ENCODE results near the gene CPVL.

The CPVL gene

GRCh38 chr7:29090151-29090805 is 56.1 kb downstream of the CPVL start:
- DNase-seq, result no peak

- no peak for DNase-seq
These were observed 58.5 kb downstream of the CPVL start for GRCh38 chr7:29087840-29088170.

GRCh38 chr7:29086545-29086944 is 59.8 kb downstream of the CPVL start:
- DNase-seq, result no peak

- DNase-seq, result no peak
These were observed 61.5 kb downstream of the CPVL start for GRCh38 chr7:29084832-29085231.

GRCh38 chr7:29080803-29081202 is 65.5 kb downstream of the CPVL start:
- DNase-seq, result no peak

- no peak for DNase-seq
These were observed 67.8 kb downstream of the CPVL start for GRCh38 chr7:29078311-29079260.

GRCh38 chr7:29077854-29078253 is 68.5 kb downstream of the CPVL start:
- no peak for DNase-seq

GRCh38 chr7:29077176-29077575 is 69.2 kb downstream of the CPVL start:
- DNase-seq, result no peak

- DNase-seq, result no peak
These were observed 69.7 kb downstream of the CPVL start for GRCh38 chr7:29076631-29077030.

- no peak for DNase-seq
These were observed 70.7 kb downstream of the CPVL start for GRCh38 chr7:29075606-29076005.

- DNase-seq, result no peak
These were observed 75.0 kb downstream of the CPVL start for GRCh38 chr7:29071203-29071874.

GRCh38 chr7:29066641-29067040 is 79.7 kb downstream of the CPVL start:
- no peak for DNase-seq

- DNase-seq, result no peak
These were observed 81.0 kb downstream of the CPVL start for GRCh38 chr7:29065181-29065857.

GRCh38 chr7:29063872-29064271 is 82.5 kb downstream of the CPVL start:
- DNase-seq, result no peak

- DNase-seq, result no peak
These were observed 83.1 kb downstream of the CPVL start for GRCh38 chr7:29063236-29063635.

GRCh38 chr7:29053105-29053872 is 93.0 kb downstream of the CPVL start:
- no peak for DNase-seq

- no peak for DNase-seq
These were observed 99.4 kb downstream of the CPVL start for GRCh38 chr7:29046978-29047377.

- no peak for DNase-seq
These were observed 100.9 kb downstream of the CPVL start for GRCh38 chr7:29045258-29046086.

GRCh38 chr7:29044554-29044953 is 101.8 kb downstream of the CPVL start:
- no peak for DNase-seq

- DNase-seq, result no peak
These were observed 102.8 kb downstream of the CPVL start for GRCh38 chr7:29043576-29043975.

GRCh38 chr7:29042824-29043231 is 103.5 kb downstream of the CPVL start:
- no peak for DNase-seq
